PFSK-1 (cell line): ENCODE results near the gene DOCK1.

Experiments used
- POLR2AphosphoS5 ChIP-seq: IDR thresholded peaks from 2 replicates; pipeline ENCODE4 v1.6.1; 2012; ENCODE audit warnings: low read depth, mild to moderate bottlenecking, control low read depth, low read length, moderate library complexity
- TF ChIP-seq, protein P1 (sequence below), 2 experiments: IDR thresholded peaks; 2 replicates each; pipeline versions ENCODE4 v1.6.1 to v1.8.0; 2011 to 2012; ENCODE audit warnings: low read depth in 2 of 2, low read length in 2 of 2, control low read depth in 1 of 2, inconsistent platforms in 1 of 2, mild to moderate bottlenecking in 1 of 2, moderate library complexity in 1 of 2; ENCODE audit not compliant: insufficient read depth in 1 of 2

DNA sequence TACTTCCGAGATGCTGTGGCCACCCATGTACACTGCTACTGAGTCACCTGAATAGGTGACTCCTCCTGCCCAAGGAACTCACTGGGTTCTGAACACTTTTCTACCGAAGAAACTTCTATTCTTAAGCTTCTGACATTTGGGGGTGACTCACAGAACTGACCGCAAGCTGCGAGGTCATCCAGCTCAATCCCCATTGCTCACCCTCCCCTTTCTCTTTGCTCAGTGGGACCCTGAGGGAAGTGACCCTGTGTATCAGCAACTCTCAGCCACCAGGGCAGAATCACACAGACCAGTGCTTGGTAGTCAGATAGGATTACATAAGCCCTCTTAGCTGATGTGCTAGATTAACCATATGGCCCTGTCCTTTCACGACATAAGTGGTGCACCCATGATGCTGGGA lies 244.9 kb downstream of the DOCK1 start:
- no peak for TF ChIP-seq POLR2AphosphoS5
- TF ChIP-seq, protein P1, sequence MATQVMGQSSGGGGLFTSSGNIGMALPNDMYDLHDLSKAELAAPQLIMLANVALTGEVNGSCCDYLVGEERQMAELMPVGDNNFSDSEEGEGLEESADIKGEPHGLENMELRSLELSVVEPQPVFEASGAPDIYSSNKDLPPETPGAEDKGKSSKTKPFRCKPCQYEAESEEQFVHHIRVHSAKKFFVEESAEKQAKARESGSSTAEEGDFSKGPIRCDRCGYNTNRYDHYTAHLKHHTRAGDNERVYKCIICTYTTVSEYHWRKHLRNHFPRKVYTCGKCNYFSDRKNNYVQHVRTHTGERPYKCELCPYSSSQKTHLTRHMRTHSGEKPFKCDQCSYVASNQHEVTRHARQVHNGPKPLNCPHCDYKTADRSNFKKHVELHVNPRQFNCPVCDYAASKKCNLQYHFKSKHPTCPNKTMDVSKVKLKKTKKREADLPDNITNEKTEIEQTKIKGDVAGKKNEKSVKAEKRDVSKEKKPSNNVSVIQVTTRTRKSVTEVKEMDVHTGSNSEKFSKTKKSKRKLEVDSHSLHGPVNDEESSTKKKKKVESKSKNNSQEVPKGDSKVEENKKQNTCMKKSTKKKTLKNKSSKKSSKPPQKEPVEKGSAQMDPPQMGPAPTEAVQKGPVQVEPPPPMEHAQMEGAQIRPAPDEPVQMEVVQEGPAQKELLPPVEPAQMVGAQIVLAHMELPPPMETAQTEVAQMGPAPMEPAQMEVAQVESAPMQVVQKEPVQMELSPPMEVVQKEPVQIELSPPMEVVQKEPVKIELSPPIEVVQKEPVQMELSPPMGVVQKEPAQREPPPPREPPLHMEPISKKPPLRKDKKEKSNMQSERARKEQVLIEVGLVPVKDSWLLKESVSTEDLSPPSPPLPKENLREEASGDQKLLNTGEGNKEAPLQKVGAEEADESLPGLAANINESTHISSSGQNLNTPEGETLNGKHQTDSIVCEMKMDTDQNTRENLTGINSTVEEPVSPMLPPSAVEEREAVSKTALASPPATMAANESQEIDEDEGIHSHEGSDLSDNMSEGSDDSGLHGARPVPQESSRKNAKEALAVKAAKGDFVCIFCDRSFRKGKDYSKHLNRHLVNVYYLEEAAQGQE (IDR thresholded peaks at IDR 0.05; ENCODE audit: insufficient read depth in 1 of 2, low read depth in 2 of 2, low read length in 2 of 2): no peak
